ENCODE results near the gene ACSL1. TPM values are rescaled to one million over a fixed set of nuclear protein-coding genes. Genes with fewer than 3 reads are reported as not detected.

The ACSL1 gene
- total and polyA plus RNA-seq, 12 donors = 127 to 526 (median 239) TPM

DNA sequence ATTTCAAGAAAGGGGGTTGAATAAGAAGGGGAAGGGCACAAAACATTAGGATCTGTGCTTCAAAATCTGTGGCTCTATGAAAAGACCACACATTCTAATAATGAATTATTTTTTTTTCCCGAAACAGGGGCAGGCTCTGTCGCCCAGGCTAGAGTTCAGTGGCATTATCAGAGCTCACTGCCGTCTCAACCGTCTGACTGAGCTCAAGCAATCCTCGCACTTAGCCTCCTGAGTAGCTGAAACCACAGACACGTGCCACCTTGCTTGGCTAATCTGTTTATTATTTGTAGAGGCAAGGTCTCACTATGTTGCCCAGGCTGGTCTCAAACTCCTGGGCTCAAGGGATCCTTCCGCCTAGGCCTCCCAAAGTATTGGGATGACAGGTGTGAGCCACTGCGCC lies 33.4 kb downstream of the ACSL1 start:
- TF ChIP-seq, protein P1, sequence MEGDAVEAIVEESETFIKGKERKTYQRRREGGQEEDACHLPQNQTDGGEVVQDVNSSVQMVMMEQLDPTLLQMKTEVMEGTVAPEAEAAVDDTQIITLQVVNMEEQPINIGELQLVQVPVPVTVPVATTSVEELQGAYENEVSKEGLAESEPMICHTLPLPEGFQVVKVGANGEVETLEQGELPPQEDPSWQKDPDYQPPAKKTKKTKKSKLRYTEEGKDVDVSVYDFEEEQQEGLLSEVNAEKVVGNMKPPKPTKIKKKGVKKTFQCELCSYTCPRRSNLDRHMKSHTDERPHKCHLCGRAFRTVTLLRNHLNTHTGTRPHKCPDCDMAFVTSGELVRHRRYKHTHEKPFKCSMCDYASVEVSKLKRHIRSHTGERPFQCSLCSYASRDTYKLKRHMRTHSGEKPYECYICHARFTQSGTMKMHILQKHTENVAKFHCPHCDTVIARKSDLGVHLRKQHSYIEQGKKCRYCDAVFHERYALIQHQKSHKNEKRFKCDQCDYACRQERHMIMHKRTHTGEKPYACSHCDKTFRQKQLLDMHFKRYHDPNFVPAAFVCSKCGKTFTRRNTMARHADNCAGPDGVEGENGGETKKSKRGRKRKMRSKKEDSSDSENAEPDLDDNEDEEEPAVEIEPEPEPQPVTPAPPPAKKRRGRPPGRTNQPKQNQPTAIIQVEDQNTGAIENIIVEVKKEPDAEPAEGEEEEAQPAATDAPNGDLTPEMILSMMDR (IDR thresholded peaks at IDR 0.05) = no peak
- DNase-seq (no peak), ATAC-seq (peak in 1 of 8 donors; percentile 11)
- no peaks in the 10 kb centered on the region for H3K27me3 ChIP-seq
- H3K27ac ChIP-seq = peak overlapping the region in 6 of 10 donors; percentile 20 to 79 (median 40)
- peaks cover 0 to 71% (median 9%) of the 10 kb centered on the region in 9 donors for H3K36me3 ChIP-seq
- no peak overlapping the region for H3K4me3 ChIP-seq
- intact Hi-C loops (cut with DNase I) = no loop called here
- 72 to 76% methylated on average over 8 of the region's 8 CpGs for WGBS, 2 donors
- H3K4me1 ChIP-seq = peaks cover 0 to 56% (median 38%) of the 10 kb centered on the region in 9 donors
- H3K9me3 ChIP-seq = no peaks in the 10 kb centered on the region

DNA sequence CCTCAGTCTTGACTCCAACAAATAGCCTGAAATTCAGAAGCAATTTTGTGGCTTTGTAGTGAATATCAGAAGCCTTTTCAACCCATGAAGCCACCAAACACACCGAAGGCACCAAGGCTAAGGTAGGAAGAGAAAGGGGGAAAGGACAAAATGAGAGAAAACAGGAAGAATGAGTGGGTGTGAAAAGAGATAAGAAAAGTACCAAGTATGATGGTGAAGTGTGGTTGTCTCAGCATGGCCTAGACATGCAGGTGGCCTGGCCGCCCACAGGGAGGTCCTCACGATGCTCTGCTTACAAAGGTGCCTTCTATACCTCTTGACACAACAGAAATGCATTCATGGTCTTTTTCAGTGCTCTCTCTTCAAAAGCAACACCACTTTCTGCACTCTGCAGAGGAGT lies 34.9 kb downstream of the ACSL1 start:
- intact Hi-C loops (cut with DNase I) = no loop called here
- Histone ChIP-seq H3K27ac (no peak overlapping the region), H3K27me3 (no peaks in the 10 kb centered on the region), H3K4me3 (no peak overlapping the region), H3K9me3 (no peaks in the 10 kb centered on the region), H3K4me1 (peaks cover 0 to 56% (median 29%) of the 10 kb centered on the region in 9 donors), H3K36me3 (peaks cover 0 to 72% (median 14%) of the 10 kb centered on the region in 9 donors)
- TF ChIP-seq, protein P1 (IDR thresholded peaks at IDR 0.05) = no peak
- DNase-seq (no peak), ATAC-seq (no peak)
- 84 to 92% methylated on average over 3 of the region's 3 CpGs for WGBS, 2 donors

DNA sequence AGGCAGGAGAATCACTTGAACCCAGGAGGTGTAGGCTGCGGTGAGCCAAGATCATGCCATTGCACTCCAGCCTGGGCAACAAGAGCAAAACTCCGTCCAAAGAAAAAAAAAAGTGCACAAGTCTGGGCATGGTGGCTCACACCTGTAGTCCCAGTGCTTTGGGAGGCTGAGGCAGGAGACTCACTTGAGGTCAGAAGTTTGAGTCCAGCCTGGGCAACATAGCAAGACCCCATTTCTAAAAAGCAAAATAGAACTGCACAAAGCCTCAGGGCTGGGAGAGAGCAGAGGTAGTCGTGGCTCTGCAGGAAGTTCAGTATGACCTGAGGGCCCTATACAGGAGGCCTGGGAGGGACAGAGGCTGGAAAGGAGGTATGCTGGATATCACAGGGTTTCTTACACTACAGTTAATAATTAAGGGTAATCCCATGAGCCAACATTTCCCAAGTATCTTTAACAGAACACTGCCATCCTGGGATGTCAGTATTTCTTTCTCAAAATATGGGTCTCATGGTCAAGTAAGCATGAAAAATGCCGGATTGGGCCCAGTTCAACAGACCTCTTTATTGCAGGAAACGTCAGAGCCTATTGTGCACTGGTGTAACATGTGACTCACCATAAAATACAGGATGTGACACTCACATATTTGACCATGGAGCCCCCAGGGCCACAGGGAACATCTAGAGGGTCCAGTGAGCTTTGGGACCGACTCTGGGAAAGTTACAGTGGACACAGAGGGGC lies 37.8 kb downstream of the ACSL1 start:
- intact Hi-C loops (cut with DNase I) = no loop called here
- ATAC-seq (no peak), DNase-seq (no peak)
- WGBS, 2 donors = 81% methylated on average over 6 of the region's 6 CpGs
- H3K4me1 ChIP-seq = peaks cover 0 to 35% (median 8%) of the 10 kb centered on the region in 9 donors
- no peaks in the 10 kb centered on the region for H3K27me3 ChIP-seq
- H3K9me3 ChIP-seq = no peaks in the 10 kb centered on the region
- TF ChIP-seq, protein P1 (IDR thresholded peaks at IDR 0.05) = no peak
- H3K27ac ChIP-seq = no peak overlapping the region
- H3K36me3 ChIP-seq = peaks cover 0 to 81% (median 27%) of the 10 kb centered on the region in 9 donors
- no peak overlapping the region for H3K4me3 ChIP-seq

DNA sequence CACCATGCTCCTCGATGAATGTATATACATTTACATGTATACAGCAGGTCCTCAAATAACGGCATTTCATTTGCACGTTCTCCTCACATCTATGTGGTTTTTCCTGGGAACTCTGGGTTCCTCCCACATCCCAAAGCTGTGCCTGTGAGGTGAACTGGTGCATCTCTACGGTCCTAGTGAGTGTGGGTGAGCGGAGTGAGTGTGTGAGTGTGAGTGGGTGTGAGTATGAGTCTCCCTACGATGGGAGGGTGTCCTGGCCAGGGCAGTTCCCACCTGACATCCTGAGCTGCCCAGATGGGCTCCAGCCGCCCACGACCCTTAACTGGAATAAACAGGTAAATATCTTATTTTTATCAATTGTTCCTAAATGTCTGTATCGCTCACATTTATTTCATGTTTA lies 40.0 kb downstream of the ACSL1 start:
- no peak overlapping the region for H3K4me3 ChIP-seq
- WGBS, 2 donors = 88 to 92% methylated on average over 9 of the region's 9 CpGs
- H3K9me3 ChIP-seq = no peaks in the 10 kb centered on the region
- peaks cover 0 to 22% (median 0%) of the 10 kb centered on the region in 9 donors for H3K4me1 ChIP-seq
- H3K36me3 ChIP-seq = peaks cover 0 to 90% (median 36%) of the 10 kb centered on the region in 9 donors
- ATAC-seq (no peak), DNase-seq (no peak)
- intact Hi-C loops (cut with DNase I) = no loop called here
- H3K27ac ChIP-seq = no peak overlapping the region
- TF ChIP-seq, protein P1 (IDR thresholded peaks at IDR 0.05) = no peak
- H3K27me3 ChIP-seq = no peaks in the 10 kb centered on the region

Measured in heart right ventricle (tissue), 16 donors.